Effector memory CD4-positive, alpha-beta T cell (primary cell): ENCODE data around the gene ZNHIT3.

ENCODE experiments used
- DNase-seq, 3 donors: peaks; one replicate each; pipeline ENCODE4 v3.0.0-alpha.2; 2020
- H3K27ac ChIP-seq: 2 replicates; pipeline ENCODE4 v1.7.0; 2013; ENCODE audit warnings: mild to moderate bottlenecking, low read length, moderate library complexity; ENCODE audit not compliant: insufficient read depth, poor library complexity, severe bottlenecking
- H3K27me3 ChIP-seq: replicated peaks from 2 replicates; pipeline ENCODE4 v1.7.0; 2013; ENCODE audit warnings: mild to moderate bottlenecking, low read length; ENCODE audit not compliant: insufficient read depth, control insufficient read depth, poor library complexity, severe bottlenecking
- H3K36me3 ChIP-seq: 2 replicates; pipeline ENCODE4 v1.7.0; 2013; ENCODE audit warnings: mild to moderate bottlenecking, low read length, moderate library complexity; ENCODE audit not compliant: control insufficient read depth, insufficient read depth
- H3K4me1 ChIP-seq: 2 replicates; pipeline ENCODE4 v1.7.0; 2013; ENCODE audit warnings: low read length, mild to moderate bottlenecking; ENCODE audit not compliant: control insufficient read depth, insufficient read depth, poor library complexity, severe bottlenecking
- H3K4me3 ChIP-seq: 2 replicates; pipeline ENCODE4 v1.7.0; 2013; ENCODE audit warnings: low read length, low read depth, mild to moderate bottlenecking; ENCODE audit not compliant: insufficient read depth, poor library complexity, severe bottlenecking
- H3K9me3 ChIP-seq: 2 replicates; pipeline ENCODE4 v1.7.0; 2013; ENCODE audit warnings: mild to moderate bottlenecking, low read length, moderate library complexity; ENCODE audit not compliant: control insufficient read depth

Gene ZNHIT3

GRCh38 chr17:36461330-36462110 lies 25.0 kb upstream of the ZNHIT3 start:
- no peak for DNase-seq
- Histone ChIP-seq H3K4me1 (no peaks in the 10 kb centered on the region), H3K27me3 (peaks cover 13% of the 10 kb centered on the region), H3K4me3 (no peak overlapping the region), H3K36me3 (no peaks in the 10 kb centered on the region), H3K27ac (no peak overlapping the region), H3K9me3 (no peaks in the 10 kb centered on the region)

GRCh38 chr17:36463916-36464764 lies 22.3 kb upstream of the ZNHIT3 start:
- no peak for DNase-seq
- Histone ChIP-seq H3K4me3 (no peak overlapping the region), H3K36me3 (no peaks in the 10 kb centered on the region), H3K9me3 (no peaks in the 10 kb centered on the region), H3K27me3 (peaks cover 13% of the 10 kb centered on the region), H3K27ac (no peak overlapping the region), H3K4me1 (no peaks in the 10 kb centered on the region)

GRCh38 chr17:36464765-36465088 lies 21.8 kb upstream of the ZNHIT3 start:
- Histone ChIP-seq H3K27ac (no peak overlapping the region), H3K36me3 (no peaks in the 10 kb centered on the region), H3K4me3 (no peak overlapping the region), H3K27me3 (peaks cover 13% of the 10 kb centered on the region), H3K4me1 (no peaks in the 10 kb centered on the region), H3K9me3 (no peaks in the 10 kb centered on the region)
- DNase-seq, result no peak

- no peak for DNase-seq
- Histone ChIP-seq H3K27me3 (peaks cover 8% of the 10 kb centered on the region), H3K9me3 (no peaks in the 10 kb centered on the region), H3K4me3 (no peak overlapping the region), H3K4me1 (no peaks in the 10 kb centered on the region), H3K27ac (no peak overlapping the region), H3K36me3 (no peaks in the 10 kb centered on the region)
Measured at GRCh38 chr17:36468903-36469635, 17.4 kb upstream of the ZNHIT3 start.

- H3K9me3 ChIP-seq, result no peaks in the 10 kb centered on the region
- no peaks in the 10 kb centered on the region for H3K4me1 ChIP-seq
- DNase-seq, result no peak
- H3K4me3 ChIP-seq, result no peak overlapping the region
- no peak overlapping the region for H3K27ac ChIP-seq
- H3K36me3 ChIP-seq, result no peaks in the 10 kb centered on the region
- H3K27me3 ChIP-seq, result peaks cover 8% of the 10 kb centered on the region
Measured at GRCh38 chr17:36469733-36470132, 16.7 kb upstream of the ZNHIT3 start.

GRCh38 chr17:36470499-36470898 lies 16.0 kb upstream of the ZNHIT3 start:
- Histone ChIP-seq H3K4me1 (no peaks in the 10 kb centered on the region), H3K36me3 (no peaks in the 10 kb centered on the region), H3K27me3 (peaks cover 4% of the 10 kb centered on the region), H3K9me3 (no peaks in the 10 kb centered on the region), H3K4me3 (no peak overlapping the region), H3K27ac (no peak overlapping the region)
- no peak for DNase-seq

GRCh38 chr17:36474571-36474970 lies 11.9 kb upstream of the ZNHIT3 start:
- no peaks in the 10 kb centered on the region for H3K27me3 ChIP-seq
- no peak overlapping the region for H3K4me3 ChIP-seq
- H3K9me3 ChIP-seq, result no peaks in the 10 kb centered on the region
- H3K36me3 ChIP-seq, result no peaks in the 10 kb centered on the region
- H3K27ac ChIP-seq, result no peak overlapping the region
- no peaks in the 10 kb centered on the region for H3K4me1 ChIP-seq
- DNase-seq, result no peak

GRCh38 chr17:36475346-36475970 lies 11.0 kb upstream of the ZNHIT3 start:
- Histone ChIP-seq H3K27me3 (no peaks in the 10 kb centered on the region), H3K27ac (no peak overlapping the region), H3K4me1 (no peaks in the 10 kb centered on the region), H3K4me3 (no peak overlapping the region), H3K36me3 (no peaks in the 10 kb centered on the region), H3K9me3 (no peaks in the 10 kb centered on the region)
- DNase-seq, result no peak

GRCh38 chr17:36481829-36482228 lies 4.7 kb upstream of the ZNHIT3 start:
- Histone ChIP-seq H3K9me3 (no peaks in the 10 kb centered on the region), H3K27me3 (peaks cover 7% of the 10 kb centered on the region), H3K4me1 (peaks cover 19% of the 10 kb centered on the region), H3K4me3 (no peak overlapping the region), H3K27ac (no peak overlapping the region), H3K36me3 (no peaks in the 10 kb centered on the region)
- DNase-seq, result no peak
